HG03139 (cell line): ENCODE data around the gene ATF6.
"Not testable (repeated sequence)": the region's sequence is repeated elsewhere in the genome, so short reads cannot be mapped to it uniquely, and the experiment has no call there.

Experiments
- ATAC-seq: cut with Tn5 transposase; IDR thresholded peaks from one replicate; pipeline ENCODE4 v1.9.1; 2021; ENCODE audit not compliant: unreplicated experiment

The ATF6 gene

GRCh38 chr1:161766102-161766981 is at the start of gene ATF6:
TSS of gene ATF6 (plus strand) at chr1:161766320. CDS start at chr1:161766361, 41 bp downstream.
- peak; percentile 70 for ATAC-seq

GRCh38 chr1:161718559-161719324 is 47.4 kb upstream of the ATF6 start:
- peak; percentile 48 for ATAC-seq

- peak; percentile 27 for ATAC-seq
Observed at GRCh38 chr1:161719325-161719611, 46.9 kb upstream of the ATF6 start.

- ATAC-seq = no peak
Observed at GRCh38 chr1:161720422-161720821, 45.7 kb upstream of the ATF6 start.

GRCh38 chr1:161720956-161721737 is 45.0 kb upstream of the ATF6 start, which contains the start of gene FCRLB:
TSS of gene FCRLB (plus strand) at chr1:161721544. CDS start at chr1:161722673, 1,129 bp downstream.
- ATAC-seq = no peak

GRCh38 chr1:161721738-161722343 is 44.3 kb upstream of the ATF6 start:
- ATAC-seq = no peak

GRCh38 chr1:161722406-161722805 is 43.7 kb upstream of the ATF6 start:
- no peak for ATAC-seq

GRCh38 chr1:161723459-161724141 is 42.5 kb upstream of the ATF6 start:
- no peak for ATAC-seq

- not testable (repeated sequence) for ATAC-seq
Observed at GRCh38 chr1:161725258-161725907, 40.7 kb upstream of the ATF6 start.

- peak; percentile 18 for ATAC-seq
Observed at GRCh38 chr1:161725908-161726472, 40.1 kb upstream of the ATF6 start.

GRCh38 chr1:161726473-161727255 is 39.5 kb upstream of the ATF6 start:
- peak; percentile 49 for ATAC-seq

- no peak for ATAC-seq
Observed at GRCh38 chr1:161727256-161727924, 38.7 kb upstream of the ATF6 start.

- ATAC-seq = no peak
Observed at GRCh38 chr1:161728376-161729226, 37.5 kb upstream of the ATF6 start.

GRCh38 chr1:161730050-161730564 is 36.0 kb upstream of the ATF6 start:
- no peak for ATAC-seq

- ATAC-seq = no peak
Observed at GRCh38 chr1:161731241-161731640, 34.9 kb upstream of the ATF6 start.

GRCh38 chr1:161731981-161732718 is 34.0 kb upstream of the ATF6 start:
- no peak for ATAC-seq
